Neural progenitor cell (in vitro differentiated cells): ENCODE measurements around the gene RAB11FIP5. TPM values are rescaled to one million over a fixed set of nuclear protein-coding genes. Genes with fewer than 3 reads are reported as not detected.
A peak's percentile ranks its signal among the peaks of the same experiment; 100 is the strongest.

Experiments
- DNase-seq: peaks from one replicate; pipeline ENCODE4 v3.0.0-alpha.2; 2016; ENCODE audit warnings: low spot score
- H2AFZ ChIP-seq: fragments of 200-600 bp; sonication (generic); replicated peaks from 2 replicates; pipeline ENCODE4 v1.6.1; 2016; ENCODE audit warnings: antibody characterized with exemption
- H3F3A ChIP-seq: fragments of 200-600 bp; sonication (generic); 2 replicates; pipeline ENCODE4 v1.6.1; 2016; ENCODE audit warnings: antibody characterized with exemption, low read depth
- H3K27ac ChIP-seq: fragments of 200-600 bp; sonication (generic); 2 replicates; pipeline ENCODE4 v1.5.1; 2016; ENCODE audit warnings: mild to moderate bottlenecking
- H3K27me3 ChIP-seq: fragments of 200-600 bp; sonication (generic); 2 replicates; pipeline ENCODE4 v1.6.1; 2016; ENCODE audit warnings: mild to moderate bottlenecking, moderate library complexity
- H3K36me3 ChIP-seq: fragments of 200-600 bp; sonication (generic); 2 replicates; pipeline ENCODE4 v1.5.1; 2016
- H3K4me1 ChIP-seq: fragments of 200-600 bp; sonication (generic); 2 replicates; pipeline ENCODE4 v1.6.1; 2016; ENCODE audit warnings: mixed run types
- H3K4me2 ChIP-seq: fragments of 200-600 bp; sonication (generic); 2 replicates; pipeline ENCODE4 v1.6.1; 2016
- H3K4me3 ChIP-seq: fragments of 200-600 bp; sonication (generic); 2 replicates; pipeline ENCODE4 v1.5.1; 2016
- H3K79me2 ChIP-seq: fragments of 200-600 bp; sonication (generic); 2 replicates; pipeline ENCODE4 v1.6.1; 2016; ENCODE audit warnings: low read depth
- H3K9ac ChIP-seq: fragments of 200-600 bp; sonication (generic); 2 replicates; pipeline ENCODE4 v1.6.1; 2016
- H3K9me3 ChIP-seq: fragments of 200-600 bp; sonication (generic); 2 replicates; pipeline ENCODE4 v1.5.1; 2016; ENCODE audit warnings: low read depth
- H4K20me1 ChIP-seq: fragments of 200-600 bp; sonication (generic); 2 replicates; pipeline ENCODE4 v1.6.1; 2016; ENCODE audit warnings: low read depth
- H3K27ac Mint-ChIP-seq: 3 replicates; pipeline ENCODE4 v1.8.0; 2021; ENCODE audit warnings: mixed read lengths
- H3K27me3 Mint-ChIP-seq: 2 replicates; pipeline ENCODE4 v1.8.0; 2022; ENCODE audit warnings: low read depth, mild to moderate bottlenecking, inconsistent platforms, moderate library complexity, mixed read lengths; ENCODE audit not compliant: insufficient read depth
- H3K36me3 Mint-ChIP-seq: 3 replicates; pipeline ENCODE4 v1.8.0; 2021; ENCODE audit warnings: mixed read lengths
- H3K4me1 Mint-ChIP-seq: 3 replicates; pipeline ENCODE4 v1.8.0; 2021; ENCODE audit warnings: mixed read lengths
- H3K4me3 Mint-ChIP-seq: 3 replicates; pipeline ENCODE4 v1.8.0; 2021; ENCODE audit warnings: mild to moderate bottlenecking, moderate library complexity, mixed read lengths
- H3K9me3 Mint-ChIP-seq: 3 replicates; pipeline ENCODE4 v1.8.0; 2020; ENCODE audit warnings: mixed read lengths
- EZH2 ChIP-seq: fragments of 200-600 bp; sonication (generic); IDR thresholded peaks from 2 replicates; pipeline ENCODE4 v1.6.1; 2017; ENCODE audit warnings: antibody characterized with exemption, mild to moderate bottlenecking, moderate library complexity
- EZH2phosphoT487 ChIP-seq: fragments of 200-600 bp; sonication (generic); IDR thresholded peaks from 2 replicates; pipeline ENCODE4 v1.6.1; 2017; ENCODE audit warnings: antibody characterized with exemption
- total RNA-seq: library from RNA; depleted of rRNA; stranded (reverse); fragments of >200 nt; gene quantifications from 2 replicates; pipeline ENCODE4 v1.2.3, GENCODE V29; 2015; ENCODE audit warnings: low replicate concordance
- TF ChIP-seq, protein P1 (sequence below): fragments of 200-600 bp; sonication (generic); IDR thresholded peaks from 2 replicates; pipeline ENCODE4 v1.5.1; 2017; ENCODE audit warnings: antibody characterized with exemption, mild to moderate bottlenecking

RAB11FIP5 gene
- total RNA-seq, 1 donor from 2014 or later = 4.2 TPM

DNA sequence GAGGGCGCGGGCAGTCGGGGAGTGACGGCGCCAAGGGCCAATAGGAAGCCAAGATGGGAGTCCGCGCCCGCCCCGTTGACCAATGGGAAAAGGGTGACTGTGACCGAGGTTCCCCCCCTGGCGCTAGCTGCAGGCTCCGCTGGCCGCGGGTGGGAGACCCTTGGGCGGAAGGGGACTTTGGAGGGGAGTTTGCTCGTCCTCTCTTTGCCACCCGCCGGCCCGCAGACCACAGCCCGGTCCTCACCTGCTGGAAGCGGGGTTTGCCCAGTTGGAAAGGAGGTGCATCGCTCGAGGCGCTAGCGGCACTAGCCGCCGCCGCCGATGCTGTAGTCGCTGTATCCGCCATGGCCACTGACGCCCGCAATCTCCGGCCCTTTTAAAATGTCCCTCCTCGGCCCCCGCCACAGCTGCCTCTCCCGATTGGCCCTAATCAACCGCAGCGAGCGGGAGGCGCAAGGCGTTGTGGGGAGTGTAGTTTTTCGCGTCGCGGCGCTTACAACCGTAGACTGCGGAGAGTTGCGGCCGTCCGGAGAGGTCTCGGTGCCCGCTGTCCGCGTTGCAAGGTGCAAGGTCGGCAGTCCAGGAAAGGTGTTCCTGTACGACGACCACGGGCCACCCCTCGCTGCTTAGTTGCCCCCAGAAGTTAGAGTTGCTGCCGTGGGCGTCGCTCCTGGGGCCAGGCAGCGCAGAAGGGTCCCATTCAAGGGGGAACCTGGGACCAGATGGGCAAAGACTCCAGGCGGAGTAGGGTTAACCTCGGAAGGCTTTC is 41.2 kb downstream of the RAB11FIP5 start, which contains the start of gene SFXN5:
Gene SFXN5, minus strand, starts transcription at position 353 of the 769 bp plus-strand sequence. Its CDS starts 7 bp downstream, at position 346.
- TF ChIP-seq EZH2 = no peak
- TF ChIP-seq, protein P1, sequence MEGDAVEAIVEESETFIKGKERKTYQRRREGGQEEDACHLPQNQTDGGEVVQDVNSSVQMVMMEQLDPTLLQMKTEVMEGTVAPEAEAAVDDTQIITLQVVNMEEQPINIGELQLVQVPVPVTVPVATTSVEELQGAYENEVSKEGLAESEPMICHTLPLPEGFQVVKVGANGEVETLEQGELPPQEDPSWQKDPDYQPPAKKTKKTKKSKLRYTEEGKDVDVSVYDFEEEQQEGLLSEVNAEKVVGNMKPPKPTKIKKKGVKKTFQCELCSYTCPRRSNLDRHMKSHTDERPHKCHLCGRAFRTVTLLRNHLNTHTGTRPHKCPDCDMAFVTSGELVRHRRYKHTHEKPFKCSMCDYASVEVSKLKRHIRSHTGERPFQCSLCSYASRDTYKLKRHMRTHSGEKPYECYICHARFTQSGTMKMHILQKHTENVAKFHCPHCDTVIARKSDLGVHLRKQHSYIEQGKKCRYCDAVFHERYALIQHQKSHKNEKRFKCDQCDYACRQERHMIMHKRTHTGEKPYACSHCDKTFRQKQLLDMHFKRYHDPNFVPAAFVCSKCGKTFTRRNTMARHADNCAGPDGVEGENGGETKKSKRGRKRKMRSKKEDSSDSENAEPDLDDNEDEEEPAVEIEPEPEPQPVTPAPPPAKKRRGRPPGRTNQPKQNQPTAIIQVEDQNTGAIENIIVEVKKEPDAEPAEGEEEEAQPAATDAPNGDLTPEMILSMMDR = no peak
- no peak for TF ChIP-seq EZH2phosphoT487
- Histone ChIP-seq H3K27ac (no peak within 1 kb of the TSS), H3F3A (peaks cover 5% of the 10 kb centered on the region), H3K9me3 (no peaks in the 10 kb centered on the region), H3K4me3 (peak within 1 kb of the TSS; percentile 71), H4K20me1 (no peaks in the 10 kb centered on the region), H3K79me2 (no peaks in the 10 kb centered on the region), H3K4me2 (peak within 1 kb of the TSS; percentile 90), H3K4me1 (peaks cover 9% of the 10 kb centered on the region), H3K27me3 (peaks cover 38% of the 10 kb centered on the region), H3K36me3 (no peaks in the 10 kb centered on the region), H3K9ac (no peak within 1 kb of the TSS), H2AFZ (peak within 1 kb of the TSS; percentile 94)
- Mint-ChIP-seq H3K36me3 (peaks cover 7% of the 10 kb centered on the region), H3K27me3 (peaks cover 7% of the 10 kb centered on the region), H3K27ac (peak within 1 kb of the TSS; percentile 89), H3K9me3 (no peaks in the 10 kb centered on the region), H3K4me1 (peaks cover 25% of the 10 kb centered on the region), H3K4me3 (peak within 1 kb of the TSS; percentile 92)
- peak; percentile 97 for DNase-seq

DNA sequence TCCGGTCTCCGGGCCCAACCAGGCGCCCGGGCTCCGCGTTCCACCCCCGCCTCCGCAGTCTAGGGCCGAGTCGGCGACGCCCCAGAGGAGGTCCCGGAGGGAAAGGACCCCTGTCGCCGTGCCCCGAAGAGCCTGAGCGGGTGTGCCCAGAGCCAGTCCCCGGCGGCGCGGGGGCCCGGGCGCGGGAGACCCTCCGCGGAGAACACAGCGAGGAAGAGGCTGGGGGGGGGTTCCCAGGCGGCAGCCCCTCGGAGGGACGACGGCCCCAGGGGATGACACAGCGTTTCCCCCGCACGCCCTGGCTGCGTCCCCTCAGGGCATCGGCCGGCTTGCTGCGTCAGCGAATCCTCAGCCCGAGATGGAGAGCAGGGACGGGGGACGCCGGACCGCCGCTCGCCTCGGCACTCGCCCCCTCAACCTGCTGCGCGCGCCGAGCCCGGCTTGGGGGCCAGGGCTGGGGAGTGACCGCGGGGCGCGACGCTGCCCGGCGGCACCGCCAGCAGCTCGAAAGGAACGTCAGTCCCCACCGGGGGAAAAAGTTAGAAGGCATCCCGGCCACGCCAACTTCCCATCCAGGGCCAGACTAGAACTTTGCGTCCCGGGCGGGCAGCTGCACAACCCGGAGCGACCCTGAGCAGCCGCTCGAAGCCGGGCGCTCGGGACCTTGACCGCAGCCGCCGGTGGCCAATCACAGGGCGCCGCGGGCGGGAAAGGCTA is 41.9 kb downstream of the RAB11FIP5 start:
- Histone ChIP-seq H4K20me1 (no peaks in the 10 kb centered on the region), H3K9ac (no peak overlapping the region), H3K4me3 (peak overlapping the region; percentile 71), H3K79me2 (no peaks in the 10 kb centered on the region), H3F3A (peaks cover 5% of the 10 kb centered on the region), H3K9me3 (no peaks in the 10 kb centered on the region), H2AFZ (peak overlapping the region; percentile 94), H3K4me2 (peak overlapping the region; percentile 90), H3K27me3 (peaks cover 38% of the 10 kb centered on the region), H3K36me3 (no peaks in the 10 kb centered on the region), H3K27ac (no peak overlapping the region), H3K4me1 (peaks cover 9% of the 10 kb centered on the region)
- H3K27me3 Mint-ChIP-seq = peaks cover 5% of the 10 kb centered on the region
- TF ChIP-seq, protein P1 = no peak
- TF ChIP-seq EZH2phosphoT487 (peak; percentile 38), EZH2 (peak; percentile 25)
- no peak overlapping the region for H3K27ac Mint-ChIP-seq
- peaks cover 25% of the 10 kb centered on the region for H3K4me1 Mint-ChIP-seq
- peaks cover 7% of the 10 kb centered on the region for H3K36me3 Mint-ChIP-seq
- DNase-seq = peak; percentile 80
- H3K9me3 Mint-ChIP-seq = no peaks in the 10 kb centered on the region
- H3K4me3 Mint-ChIP-seq = peak overlapping the region; percentile 92

DNA sequence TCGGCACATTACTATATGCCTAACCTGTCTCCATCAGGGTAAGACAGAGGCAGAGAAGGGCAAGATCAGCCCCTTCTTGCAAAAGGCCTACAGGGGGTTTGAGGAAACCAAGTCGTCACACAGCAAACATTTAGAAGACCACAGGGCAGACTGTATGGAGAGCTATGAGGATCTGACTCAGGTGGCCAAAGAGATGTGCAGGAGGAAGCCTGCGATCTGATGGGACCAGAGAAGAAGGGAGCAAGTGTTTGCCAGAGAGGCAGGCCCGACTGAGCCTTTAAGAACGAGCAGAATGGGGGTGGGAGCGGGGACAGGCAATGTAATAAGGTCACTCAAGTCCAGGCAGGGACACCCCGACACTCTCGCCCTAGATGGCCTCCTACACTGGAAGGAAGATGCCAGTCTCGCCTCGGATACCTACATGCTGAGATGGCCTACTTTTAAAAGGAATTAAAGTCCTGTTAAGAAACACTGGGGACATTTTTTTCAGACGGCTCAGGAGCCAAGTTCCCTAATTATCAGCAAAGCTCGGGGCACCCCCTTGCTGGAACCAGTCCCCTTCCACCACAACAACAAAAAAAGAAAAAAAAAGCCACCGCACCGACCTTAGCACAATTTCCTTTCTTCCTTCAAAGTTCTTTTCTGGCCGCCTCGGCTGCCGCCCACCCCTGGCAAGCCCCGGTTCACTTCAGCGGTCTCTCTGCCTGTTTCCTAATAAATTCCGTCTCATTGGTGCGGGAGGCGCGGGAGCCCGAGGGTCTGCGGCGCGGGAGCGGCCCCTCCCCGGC is 42.7 kb downstream of the RAB11FIP5 start:
- peak overlapping the region; percentile 90 for H3K4me2 ChIP-seq
- Mint-ChIP-seq H3K27me3 (peaks cover 5% of the 10 kb centered on the region), H3K4me1 (peaks cover 25% of the 10 kb centered on the region), H3K4me3 (peak overlapping the region; percentile 92), H3K9me3 (no peaks in the 10 kb centered on the region), H3K36me3 (peaks cover 7% of the 10 kb centered on the region), H3K27ac (peak overlapping the region; percentile 14)
- H3K36me3 ChIP-seq = no peaks in the 10 kb centered on the region
- no peaks in the 10 kb centered on the region for H3K79me2 ChIP-seq
- H3K4me3 ChIP-seq = peak overlapping the region; percentile 71
- DNase-seq = no peak
- TF ChIP-seq, protein P1 = no peak
- peak; percentile 51 for TF ChIP-seq EZH2phosphoT487
- peak; percentile 70 for TF ChIP-seq EZH2
- no peaks in the 10 kb centered on the region for H4K20me1 ChIP-seq
- peaks cover 38% of the 10 kb centered on the region for H3K27me3 ChIP-seq
- H3K9me3 ChIP-seq = no peaks in the 10 kb centered on the region
- H3F3A ChIP-seq = peaks cover 5% of the 10 kb centered on the region
- no peak overlapping the region for H3K9ac ChIP-seq
- peak overlapping the region; percentile 94 for H2AFZ ChIP-seq
- peaks cover 9% of the 10 kb centered on the region for H3K4me1 ChIP-seq
- H3K27ac ChIP-seq = no peak overlapping the region
